ENCODE data around the gene CMBL.
"Not testable (repeated sequence)": the region's sequence is repeated elsewhere in the genome, so short reads cannot be mapped to it uniquely, and the experiment has no call there.

CMBL gene

DNA sequence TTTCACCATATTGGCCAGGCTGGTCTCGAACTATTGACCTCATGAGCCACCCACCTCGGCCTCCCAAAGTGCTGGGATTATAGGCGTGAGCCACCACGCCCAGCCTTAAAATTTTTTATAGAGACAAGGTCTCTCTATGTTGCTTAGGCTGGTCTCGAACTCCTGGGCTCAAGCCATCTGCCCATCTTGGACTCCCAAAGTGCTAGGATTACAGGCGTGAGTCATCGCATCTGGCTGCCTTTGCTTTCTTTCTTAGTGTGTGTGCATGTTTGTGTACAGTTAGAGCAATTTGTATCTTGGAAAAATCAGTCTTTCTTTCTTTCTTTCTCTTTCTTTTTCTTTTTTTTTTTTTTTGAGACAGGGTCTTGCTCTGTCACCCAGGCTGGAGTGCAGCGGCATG lies 22.3 kb downstream of the CMBL start:
- DNase-seq (ENCODE audit: low spot score) = not testable (repeated sequence)

DNA sequence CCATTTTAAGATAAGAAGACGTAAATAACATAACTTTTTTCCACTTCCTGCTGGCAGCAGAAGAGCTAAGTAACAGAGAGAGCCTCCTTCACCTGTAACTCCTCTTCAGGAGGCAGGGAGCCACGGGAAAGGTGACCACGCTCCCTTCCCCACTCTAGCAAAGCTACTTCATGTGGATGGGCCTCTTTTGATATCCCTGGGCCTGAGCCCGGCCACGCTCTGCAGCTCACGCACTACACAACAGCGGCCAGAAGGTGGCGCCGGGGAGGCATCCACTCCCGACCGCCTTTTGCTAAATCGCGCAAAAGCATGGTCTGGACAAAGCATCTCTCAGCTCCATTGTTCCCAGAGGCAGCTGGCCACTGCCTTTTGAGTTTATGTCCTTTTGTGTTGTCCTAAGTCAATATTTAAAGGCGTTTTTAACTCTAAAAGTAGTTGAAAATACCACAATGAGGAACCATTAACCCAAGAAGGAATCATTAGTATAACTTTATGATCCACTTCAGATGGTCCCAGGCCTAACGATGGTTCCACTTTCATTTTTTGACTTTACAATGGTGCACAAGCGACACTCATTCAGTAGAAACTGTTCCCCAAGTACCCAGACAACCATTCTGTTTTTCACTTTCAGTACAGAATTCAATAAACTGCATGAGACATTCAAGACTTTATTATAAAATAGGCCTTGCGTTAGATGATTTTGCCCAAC lies 23.6 kb downstream of the CMBL start:
- DNase-seq (ENCODE audit: low spot score) = peak; percentile 52

DNA sequence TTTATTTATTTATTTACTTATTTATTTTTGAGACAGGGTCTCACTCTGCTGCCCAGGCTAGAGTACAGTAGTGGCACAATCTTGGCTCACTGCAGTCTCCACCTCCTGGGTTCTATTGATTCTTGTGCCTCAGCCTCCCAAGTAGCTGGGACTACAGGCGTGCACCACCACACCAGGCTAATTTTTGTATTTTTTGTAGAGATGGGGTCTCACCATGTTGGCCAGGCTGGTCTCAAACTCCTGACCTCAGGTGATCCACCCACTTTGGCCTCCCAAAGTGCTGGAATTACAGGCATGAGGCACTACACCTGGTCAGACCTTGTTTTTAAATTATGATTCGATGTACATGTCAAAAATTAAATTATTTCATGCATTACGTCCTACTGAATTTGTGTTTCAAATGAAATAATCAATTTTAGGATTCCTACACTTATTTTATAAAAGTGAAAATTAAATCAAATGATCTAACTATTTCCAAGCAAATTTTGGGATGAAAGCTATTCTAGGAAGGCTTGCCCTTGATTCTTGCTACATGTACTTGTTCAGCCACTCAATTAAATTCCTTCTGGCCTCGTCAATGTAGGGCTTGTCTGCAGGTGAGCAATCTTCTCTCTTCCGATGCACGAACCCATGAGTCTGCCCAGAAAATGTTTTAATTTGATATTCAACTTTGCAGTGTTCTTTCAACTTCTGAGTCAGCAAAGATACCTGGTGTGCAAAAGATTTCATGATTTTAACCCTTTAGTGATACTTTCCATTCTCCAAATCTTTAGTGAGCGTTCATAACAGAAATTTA lies 27.6 kb downstream of the CMBL start:
- DNase-seq (ENCODE audit: low spot score) = no peak

DNA sequence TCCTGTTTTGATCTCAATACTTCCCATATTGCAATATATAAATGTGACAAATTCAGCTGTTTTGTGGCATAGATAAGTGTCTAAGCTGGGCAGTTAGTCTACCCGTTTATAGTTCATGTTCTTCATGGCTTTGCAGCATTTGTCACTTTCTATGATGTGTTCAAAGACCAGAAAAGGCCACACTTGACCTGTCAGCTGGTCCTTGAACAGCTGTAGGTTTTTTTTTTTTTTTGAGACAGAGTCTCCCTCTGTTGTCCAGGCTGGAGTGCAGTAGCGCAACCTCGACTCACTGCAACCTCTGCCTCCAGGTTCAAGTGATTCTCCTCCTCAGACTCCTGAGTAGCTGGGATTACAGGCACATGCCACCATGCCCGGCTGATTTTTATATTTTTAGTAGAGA lies 28.4 kb downstream of the CMBL start:
- no peak for DNase-seq (ENCODE audit: low spot score)

DNA sequence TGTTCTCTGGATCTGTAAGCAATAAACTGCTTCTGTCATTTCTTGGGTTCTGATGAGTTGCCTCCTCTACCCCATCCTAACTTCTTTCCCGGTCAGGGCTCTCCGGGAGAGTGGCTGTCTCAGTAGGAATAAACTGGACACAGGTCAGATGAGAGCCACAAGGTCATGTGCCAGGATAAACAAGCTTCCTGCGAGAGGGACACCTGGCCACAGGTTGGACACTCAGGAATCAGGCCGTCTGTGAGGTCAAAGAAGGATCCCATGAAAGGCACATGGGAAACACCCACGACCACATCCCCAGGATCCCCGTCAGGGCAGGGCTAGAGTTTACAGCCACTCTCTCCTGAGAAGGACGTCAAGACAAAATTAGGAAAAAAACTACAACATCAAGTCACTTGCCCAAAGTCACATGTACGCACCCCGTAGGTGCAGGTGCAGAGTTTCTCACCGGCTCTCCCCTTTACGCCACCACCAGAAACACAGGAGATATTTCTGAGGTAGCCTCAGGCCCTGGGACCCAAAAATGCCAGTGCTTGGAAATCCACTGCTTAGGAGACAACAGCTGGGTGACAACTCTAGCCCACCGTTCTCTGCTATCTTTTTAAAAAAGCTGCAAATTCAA lies 28.9 kb downstream of the CMBL start:
- no peak for DNase-seq (ENCODE audit: low spot score)

GRCh38 chr5:10277773-10278630 lies 29.7 kb downstream of the CMBL start:
- no peak for DNase-seq (ENCODE audit: low spot score)

DNA sequence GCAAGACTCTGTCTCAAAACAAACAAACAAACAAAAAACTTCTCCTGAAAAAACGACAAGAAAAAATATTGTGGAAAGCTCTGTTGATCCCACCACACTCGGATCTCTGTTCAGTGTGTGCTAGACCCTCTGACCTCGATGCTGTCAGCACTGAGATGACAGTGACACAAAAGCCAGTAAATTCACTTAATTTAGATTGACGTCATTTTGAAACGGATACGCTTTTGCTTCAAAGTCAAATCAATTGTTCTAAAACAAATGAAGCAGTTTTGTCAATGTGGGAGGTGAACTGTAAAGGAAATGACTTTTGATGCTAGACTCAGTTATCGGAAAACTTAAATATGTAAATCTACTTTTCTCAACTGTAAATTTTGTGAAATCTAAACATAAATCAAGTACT lies 31.0 kb downstream of the CMBL start:
- no peak for DNase-seq (ENCODE audit: low spot score)

DNA sequence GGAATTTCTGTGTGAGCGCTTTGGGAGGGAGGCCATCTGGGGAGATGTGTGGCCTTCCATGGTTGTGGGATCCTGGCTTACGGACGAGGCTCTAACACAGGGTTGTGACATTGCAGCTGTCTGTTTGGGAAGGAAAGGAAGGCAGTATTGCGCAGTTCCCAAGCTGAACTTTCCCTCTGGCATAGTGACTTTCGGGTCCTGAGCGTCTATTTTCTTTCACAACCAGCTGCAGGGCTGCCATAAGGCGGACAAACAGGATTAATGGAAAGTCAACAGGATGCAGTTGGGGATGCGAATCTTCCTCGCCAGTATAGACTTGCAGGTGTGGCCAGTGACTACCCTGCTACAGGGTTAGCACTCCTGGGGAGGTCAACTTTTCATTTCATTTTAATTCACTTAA lies 31.7 kb downstream of the CMBL start:
- DNase-seq (ENCODE audit: low spot score) = no peak

GRCh38 chr5:10275460-10275859 lies 32.2 kb downstream of the CMBL start:
- no peak for DNase-seq (ENCODE audit: low spot score)

GRCh38 chr5:10272875-10273209 lies 34.9 kb downstream of the CMBL start:
- DNase-seq (ENCODE audit: low spot score) = not testable (repeated sequence)

DNA sequence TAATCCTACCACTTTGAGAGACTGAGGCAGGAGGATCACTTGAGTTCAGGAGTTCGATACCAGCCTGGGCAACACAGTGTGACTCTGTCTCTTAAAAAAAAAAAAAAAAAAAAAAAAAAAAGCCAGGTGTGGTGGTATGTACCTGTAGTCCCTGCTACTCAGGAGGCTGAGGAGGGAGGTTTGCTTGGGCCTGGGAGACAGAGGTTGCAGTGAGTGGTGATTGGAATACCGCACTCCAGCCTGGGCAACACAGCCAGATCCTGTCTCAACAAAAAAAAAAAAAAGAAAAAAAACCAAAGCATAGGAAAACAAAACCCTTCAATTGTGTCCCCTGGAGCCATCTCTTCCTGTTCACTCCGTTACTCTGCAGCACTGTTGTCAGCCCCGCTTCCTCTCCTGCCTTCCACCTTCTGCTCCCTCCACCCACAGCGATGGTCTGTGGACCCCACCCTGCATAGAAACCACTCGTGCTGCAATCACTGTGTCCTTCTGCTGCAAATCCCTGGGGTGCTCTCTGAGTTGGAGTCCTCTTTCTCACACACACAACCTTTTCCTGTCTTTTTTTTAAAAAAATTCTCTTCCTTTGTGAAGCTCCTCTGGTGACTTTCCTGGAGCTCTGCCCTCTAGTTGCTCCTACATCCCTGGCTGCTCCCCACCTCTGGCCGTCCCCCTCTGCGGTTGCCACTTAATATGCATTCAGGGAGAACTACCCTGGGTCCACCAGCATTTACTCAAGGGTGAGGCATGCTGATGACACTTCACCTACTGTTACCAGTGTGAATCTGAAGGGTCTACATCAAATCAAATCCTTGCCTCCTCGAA lies 35.4 kb downstream of the CMBL start:
- no peak for DNase-seq (ENCODE audit: low spot score)

GRCh38 chr5:10268100-10268499 lies 39.6 kb downstream of the CMBL start:
- DNase-seq (ENCODE audit: low spot score) = no peak

DNA sequence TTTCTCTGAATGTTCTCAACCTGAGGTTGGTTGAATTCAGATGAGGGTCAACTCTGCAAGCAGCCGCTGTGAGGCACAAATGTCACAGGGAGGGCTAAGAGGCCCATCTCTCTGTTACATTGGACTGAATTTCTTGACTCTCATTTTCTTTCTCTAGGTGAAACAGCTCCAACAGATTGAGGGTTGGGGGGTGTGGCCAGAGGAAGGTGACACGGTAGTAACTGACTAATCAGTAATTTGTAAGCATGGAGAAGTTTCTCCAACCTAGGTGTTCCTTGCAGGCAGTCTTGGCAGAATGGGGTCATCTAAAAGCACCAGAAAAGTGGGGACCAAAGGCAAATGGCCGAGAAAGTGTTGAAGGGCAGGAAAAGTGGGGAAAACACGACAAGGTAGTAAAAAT lies 40.9 kb downstream of the CMBL start:
- no peak for DNase-seq (ENCODE audit: low spot score)

GRCh38 chr5:10266137-10266536 lies 41.6 kb downstream of the CMBL start:
- no peak for DNase-seq (ENCODE audit: low spot score)

DNA sequence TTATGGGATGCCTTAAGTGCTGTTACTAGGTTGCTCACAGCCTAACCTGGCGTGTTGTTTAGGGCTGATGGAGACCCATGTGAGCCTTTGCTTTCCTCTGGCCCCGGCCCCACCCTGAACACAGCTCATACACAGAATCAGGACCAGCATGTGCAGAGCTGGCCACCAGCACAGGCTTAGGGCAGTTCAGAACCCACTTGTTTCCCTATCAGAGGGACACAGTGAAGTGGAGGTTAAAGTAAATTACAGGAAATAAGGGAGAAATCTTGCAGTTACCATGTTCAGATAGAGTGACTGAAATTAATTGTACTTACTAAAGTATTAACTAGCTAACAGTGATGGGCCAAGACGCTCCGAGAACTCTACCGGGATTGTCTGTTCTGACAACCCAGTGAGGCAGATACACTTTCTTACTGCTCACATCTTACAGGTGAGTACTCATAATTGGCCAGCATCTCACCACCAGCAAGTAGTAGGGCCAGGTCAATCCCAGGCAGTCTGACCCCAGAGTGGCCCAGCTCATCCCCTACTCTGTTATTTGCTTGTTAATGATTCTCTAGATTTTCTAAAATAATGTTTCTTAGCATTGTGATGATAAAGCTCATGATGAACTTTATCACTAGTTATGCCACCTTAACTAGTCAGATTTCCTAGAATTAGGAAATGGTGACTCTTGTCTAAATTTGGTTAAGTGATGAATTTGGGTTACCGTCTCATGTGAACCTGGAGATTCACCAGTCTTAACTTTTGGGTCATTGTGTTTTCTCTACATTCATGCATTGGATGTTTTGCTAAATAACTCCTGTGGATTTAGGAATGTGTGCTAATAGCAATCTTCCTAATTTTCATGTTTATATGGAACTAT lies 42.2 kb downstream of the CMBL start:
- DNase-seq (ENCODE audit: low spot score) = no peak

DNA sequence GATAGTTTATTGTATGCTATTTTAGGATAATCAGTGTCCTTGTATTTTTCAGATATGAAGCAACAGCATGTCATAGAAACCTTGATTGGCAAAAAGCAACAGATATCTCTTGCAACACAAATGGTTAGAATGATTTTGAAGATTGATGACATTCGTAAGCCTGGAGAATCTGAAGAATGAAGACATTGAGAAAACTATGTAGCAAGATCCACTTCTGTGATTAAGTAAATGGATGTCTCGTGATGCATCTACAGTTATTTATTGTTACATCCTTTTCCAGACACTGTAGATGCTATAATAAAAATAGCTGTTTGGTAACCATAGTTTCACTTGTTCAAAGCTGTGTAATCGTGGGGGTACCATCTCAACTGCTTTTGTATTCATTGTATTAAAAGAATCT lies 43.1 kb downstream of the CMBL start:
- DNase-seq (ENCODE audit: low spot score) = no peak

DNA sequence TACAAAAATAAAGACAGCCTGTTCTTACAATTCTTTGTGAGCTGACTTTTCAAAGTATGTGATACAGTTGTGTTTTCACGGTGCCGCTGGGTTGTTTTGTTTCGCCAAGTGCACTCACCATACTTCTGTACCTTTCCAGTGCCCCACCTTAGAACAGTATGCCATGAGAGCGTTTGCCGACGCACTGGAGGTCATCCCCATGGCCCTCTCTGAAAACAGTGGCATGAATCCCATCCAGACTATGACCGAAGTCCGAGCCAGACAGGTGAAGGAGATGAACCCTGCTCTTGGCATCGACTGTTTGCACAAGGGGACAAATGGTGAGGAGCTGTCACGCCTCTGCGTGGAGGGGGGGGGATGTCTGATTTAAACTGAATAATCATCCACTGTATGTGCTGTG lies 44.7 kb downstream of the CMBL start:
- DNase-seq (ENCODE audit: low spot score) = no peak

DNA sequence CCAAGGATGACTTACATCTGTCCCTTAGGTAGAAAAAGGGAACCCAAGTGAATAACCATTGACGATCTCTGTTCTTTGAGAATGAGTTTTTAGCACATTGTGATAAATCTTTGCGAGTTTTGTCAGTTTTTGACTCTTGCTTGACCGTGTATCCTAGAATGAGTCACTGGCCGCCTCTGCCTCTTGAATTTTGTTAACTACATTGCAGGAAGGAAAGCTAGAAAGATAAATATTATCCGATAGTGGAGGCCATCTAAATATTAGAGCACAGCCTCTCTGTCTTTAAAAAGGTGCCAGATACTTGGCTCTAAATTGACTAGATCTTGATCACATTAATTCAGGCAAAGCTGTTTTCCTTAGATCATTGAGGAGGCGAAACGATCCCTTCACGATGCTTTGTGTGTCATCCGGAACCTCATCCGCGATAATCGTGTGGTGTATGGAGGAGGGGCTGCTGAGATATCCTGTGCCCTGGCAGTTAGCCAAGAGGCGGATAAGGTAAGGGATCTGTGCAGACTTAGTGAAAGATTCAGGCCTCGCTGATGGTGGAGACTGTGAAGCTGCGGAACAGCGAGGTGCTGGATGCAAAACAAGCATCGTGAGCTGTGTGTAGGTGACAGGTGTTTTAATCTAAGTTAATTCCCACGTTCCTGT lies 45.5 kb downstream of the CMBL start:
- no peak for DNase-seq (ENCODE audit: low spot score)

DNA sequence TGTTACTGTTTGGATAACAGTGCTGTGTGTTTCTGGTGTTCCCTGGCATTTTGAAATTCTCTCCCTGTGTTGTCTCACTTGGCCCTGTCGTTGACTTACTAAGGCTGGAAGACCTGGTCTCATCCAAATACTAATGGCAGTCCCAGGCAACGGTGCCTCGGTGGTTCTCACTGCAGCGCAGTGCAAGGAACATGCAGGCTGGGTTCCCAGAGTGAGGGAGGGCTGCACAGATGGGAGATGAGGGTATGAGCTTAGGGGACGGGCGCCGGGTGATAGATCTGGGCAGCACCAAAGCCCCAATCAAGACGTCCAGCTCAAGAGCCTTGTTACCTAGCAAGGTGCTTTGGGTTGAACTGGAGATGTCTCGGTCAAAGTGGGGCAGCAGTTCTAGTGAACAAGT lies 46.6 kb downstream of the CMBL start:
- DNase-seq (ENCODE audit: low spot score) = no peak

DNA sequence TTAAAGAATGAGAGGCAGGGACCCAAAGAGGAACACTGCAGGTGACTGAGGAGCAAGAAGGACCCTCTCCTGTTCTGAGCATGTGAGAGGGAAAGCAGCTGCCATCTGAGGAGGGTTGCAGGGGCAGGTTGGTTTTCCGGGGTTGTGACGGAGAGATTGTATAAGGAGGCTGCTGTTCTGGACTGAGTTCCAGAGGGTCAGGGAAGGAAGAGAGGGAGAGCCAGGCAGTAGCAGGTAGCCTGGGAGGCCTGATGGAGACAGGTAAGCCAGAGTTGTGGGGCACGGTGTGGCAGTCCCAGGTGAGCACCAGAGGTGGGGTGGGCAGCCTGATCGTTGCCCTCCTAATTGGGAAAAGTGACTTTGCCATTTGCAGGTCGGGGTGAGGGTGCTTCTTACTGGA lies 47.8 kb downstream of the CMBL start:
- DNase-seq (ENCODE audit: low spot score) = no peak

All from RKO (cell line).